Stimulated activated CD8-positive, alpha-beta memory T cell treated with anti-CD3 and anti-CD28 coated beads, Interleukin-2, amount 100 ng/mL, for 48 hours (primary cell): ENCODE results near the gene NCLN.

ENCODE experiments used
- DNase-seq, 2 donors: peaks; one replicate each; pipeline ENCODE4 v3.0.0-alpha.2; 2020; ENCODE audit warnings: low read depth in 2 of 2

The NCLN gene

DNA sequence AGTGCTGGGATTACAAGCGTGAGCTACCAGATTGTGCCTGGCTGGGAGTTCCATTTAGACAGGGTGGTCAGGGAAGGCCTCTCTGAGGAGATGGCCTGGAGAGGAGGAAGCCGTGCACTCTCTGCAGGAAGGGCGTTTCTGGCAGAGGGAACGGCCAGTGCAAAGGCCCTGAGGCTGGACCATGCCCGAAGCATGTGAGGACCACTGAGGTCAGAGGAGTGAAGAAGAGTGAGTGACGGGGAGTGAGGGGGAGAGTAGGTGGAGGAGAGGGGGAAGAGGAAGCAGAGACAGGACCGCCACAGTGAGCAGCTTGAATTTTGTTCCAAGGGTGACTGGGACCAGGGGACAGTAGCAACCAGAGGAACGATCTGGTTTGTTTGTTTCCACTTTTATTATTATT is 71.3 kb downstream of the NCLN start:
- DNase-seq = no peak
